HG03558 (cell line): ENCODE measurements around the gene DCAF7.

ENCODE experiments used
- ATAC-seq: cut with Tn5 transposase; IDR thresholded peaks from one replicate; pipeline ENCODE4 v1.9.1; 2021; ENCODE audit warnings: moderate number of reproducible peaks; ENCODE audit not compliant: unreplicated experiment; ENCODE audit errors: extremely low read depth

The DCAF7 gene, protein sequence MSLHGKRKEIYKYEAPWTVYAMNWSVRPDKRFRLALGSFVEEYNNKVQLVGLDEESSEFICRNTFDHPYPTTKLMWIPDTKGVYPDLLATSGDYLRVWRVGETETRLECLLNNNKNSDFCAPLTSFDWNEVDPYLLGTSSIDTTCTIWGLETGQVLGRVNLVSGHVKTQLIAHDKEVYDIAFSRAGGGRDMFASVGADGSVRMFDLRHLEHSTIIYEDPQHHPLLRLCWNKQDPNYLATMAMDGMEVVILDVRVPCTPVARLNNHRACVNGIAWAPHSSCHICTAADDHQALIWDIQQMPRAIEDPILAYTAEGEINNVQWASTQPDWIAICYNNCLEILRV

GRCh38 chr17:63549946-63550816, at the start of gene DCAF7:
DCAF7 (plus strand) TSS chr17:63550477; CDS start chr17:63550678, 201 bp downstream.
- ATAC-seq: peak; percentile 93

DNA sequence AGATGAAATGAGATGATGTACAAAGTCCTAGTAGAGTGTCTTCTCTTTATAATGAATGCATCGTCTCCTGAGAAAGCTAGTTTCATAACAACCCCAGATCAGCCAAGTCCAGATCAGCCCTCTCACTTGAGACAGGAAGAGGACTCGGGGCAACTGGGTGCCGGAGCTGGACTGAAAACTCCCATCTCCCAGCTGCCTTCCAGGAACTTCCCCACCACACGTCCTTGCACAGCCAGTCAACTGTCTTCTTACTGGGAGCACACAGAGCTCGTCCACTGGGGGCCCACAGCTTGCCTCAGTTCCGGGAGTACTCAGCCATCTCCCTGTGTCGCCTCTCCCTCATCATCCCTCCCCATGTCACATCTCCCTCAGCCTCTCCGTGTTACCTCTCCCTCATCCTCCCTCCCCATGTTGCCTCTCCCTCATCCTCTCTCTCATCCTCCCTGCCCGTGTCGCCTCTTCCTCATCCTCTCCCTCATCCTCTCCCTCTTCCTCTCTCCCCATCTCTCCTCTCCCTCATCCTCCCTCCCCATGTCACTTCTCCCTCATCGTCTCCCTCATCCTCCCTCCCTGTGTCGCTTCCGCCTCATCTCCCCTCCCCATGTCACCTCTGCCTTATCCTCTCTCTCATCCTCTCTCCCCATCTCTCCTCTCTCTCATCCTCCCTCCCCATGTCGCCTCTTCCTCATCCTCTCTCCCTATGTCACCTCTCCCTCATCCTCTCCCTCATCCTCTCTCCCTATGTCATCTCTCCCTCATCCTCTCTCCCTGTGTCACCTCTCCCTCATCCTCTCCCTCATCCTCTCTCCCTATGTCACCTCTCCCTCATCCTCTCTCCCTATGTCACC, 49.5 kb upstream of the DCAF7 start:
- ATAC-seq: no peak

DNA sequence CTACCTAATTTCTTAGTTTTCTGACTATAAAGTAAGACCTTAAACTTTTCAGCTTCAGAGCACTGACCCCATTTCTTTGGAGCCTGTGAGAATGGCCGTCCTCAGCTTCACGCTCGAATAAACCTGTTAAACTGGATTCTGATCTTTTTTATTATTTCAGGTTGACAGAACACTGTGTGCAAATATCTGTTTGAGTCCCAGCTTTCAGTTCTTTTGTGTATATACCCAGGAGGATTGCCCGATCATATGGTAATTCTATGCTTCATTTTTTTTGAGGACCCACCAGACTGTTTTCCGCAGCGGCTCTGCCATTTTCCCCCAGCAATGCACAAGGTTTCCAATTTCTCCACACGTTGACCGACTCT, 47.0 kb upstream of the DCAF7 start:
- no peak for ATAC-seq

- no peak for ATAC-seq
These were observed 46.0 kb upstream of the DCAF7 start for GRCh38 chr17:63504261-63504660.

GRCh38 chr17:63505341-63505740, 44.9 kb upstream of the DCAF7 start:
- ATAC-seq: no peak

GRCh38 chr17:63506627-63507026, 43.6 kb upstream of the DCAF7 start:
- no peak for ATAC-seq

GRCh38 chr17:63511331-63511730, 38.9 kb upstream of the DCAF7 start:
- no peak for ATAC-seq

- ATAC-seq: no peak
These were observed 37.9 kb upstream of the DCAF7 start for GRCh38 chr17:63512388-63512787.

GRCh38 chr17:63512896-63513644, 37.2 kb upstream of the DCAF7 start:
- no peak for ATAC-seq

GRCh38 chr17:63514477-63514876, 35.8 kb upstream of the DCAF7 start:
- no peak for ATAC-seq

GRCh38 chr17:63514974-63515373, 35.3 kb upstream of the DCAF7 start:
- no peak for ATAC-seq

DNA sequence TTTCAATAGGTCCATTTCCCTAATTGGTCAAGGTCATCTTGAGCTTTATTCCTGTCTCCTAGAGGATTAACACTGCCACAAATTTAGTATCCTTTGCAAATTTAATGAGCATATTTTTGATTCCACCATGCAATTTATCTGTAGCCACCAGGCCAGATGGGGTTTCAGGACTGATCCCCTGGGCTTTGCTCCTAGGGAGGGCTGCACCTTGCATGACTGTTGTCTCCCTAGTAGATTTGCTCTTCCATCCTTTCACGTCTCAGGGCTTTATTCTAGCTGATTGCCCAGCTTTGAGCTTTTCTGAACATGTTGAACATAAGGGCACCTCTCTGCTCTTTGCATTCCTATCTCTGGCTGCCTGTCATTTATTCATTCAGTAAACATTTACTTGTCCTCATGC, 34.9 kb upstream of the DCAF7 start:
- no peak for ATAC-seq

GRCh38 chr17:63516910-63517824, 33.1 kb upstream of the DCAF7 start:
- no peak for ATAC-seq

DNA sequence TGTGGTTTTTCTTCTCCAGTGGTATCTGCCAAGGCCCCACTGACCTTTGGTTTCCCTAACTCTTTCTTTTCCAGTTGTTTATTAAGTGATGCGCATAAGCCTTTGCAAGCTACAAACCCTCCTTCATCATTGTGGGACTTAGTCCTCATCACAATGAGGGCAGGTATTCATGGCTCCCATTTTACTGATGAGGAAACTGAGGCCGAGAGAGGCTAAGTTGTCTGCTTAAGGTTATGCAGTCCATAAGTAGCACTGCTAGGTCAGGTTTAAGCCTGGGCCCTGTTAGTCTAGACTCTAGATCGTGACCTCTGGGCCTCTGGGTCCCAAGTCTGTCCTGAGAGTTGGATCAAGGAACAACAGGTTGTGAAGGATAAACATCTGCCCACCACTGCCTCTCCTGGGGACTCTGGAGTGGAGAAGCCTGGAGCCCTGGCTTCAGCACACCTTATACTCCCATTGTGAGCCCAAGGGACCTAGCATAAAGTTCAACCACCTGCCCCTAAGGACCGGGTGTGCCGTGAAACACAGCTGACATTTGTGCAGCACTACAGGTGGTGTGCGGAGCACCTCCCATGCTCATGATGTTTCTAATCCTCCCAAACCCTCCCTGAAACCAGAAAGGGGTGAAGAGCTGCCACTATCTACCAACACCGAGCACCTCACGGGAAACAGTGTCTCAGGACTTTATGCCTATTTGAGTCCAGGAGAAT, 32.3 kb upstream of the DCAF7 start:
- ATAC-seq: no peak

GRCh38 chr17:63519116-63519881, 31.0 kb upstream of the DCAF7 start:
- ATAC-seq: no peak

DNA sequence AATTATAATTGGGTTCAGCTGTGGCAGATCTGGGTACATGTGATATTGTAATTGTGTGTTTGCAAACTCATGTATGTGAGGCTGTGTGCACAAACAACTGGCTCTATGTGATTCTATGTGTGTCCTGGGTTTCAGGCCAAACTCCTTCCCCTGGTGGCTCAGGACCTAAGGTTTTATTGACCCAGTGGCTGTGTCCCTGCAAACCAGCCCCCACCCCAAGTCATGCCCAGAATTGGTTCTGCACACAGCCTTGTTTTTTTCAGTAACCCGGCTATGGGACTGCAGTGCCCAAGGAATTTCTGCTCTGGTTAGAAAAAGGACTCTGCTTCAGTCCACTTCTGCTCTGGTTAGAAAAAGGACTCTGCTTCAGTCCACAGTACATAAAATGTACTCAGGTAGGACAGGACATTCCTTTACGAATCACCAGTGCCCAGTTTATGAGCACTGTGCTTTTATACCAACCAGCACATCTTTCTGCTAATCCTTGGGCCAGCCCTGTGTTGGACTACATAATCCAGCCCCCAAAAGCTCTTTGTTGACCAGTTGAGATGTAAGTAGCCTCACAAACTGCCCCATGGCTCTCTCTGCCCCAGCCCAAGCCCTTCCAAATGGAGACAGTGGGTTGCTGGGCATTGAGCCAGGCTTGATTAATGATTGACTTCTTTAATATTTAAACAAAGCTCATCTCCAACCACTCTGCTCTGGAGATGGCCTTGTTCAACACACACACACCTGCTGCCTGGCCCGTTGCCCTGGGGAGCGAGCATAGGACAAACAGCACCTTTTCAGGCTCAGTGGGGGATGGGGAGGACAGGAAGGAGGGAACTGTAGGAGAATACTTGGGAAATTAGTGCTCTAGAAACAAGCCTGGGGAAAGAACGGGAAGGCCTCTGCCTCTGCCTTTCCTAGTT, 30.1 kb upstream of the DCAF7 start:
- ATAC-seq: no peak
